Mesenteric fat pad (tissue), 1 donor: ENCODE results near the gene DOK4. TPM values are rescaled to one million over a fixed set of nuclear protein-coding genes. Genes with fewer than 3 reads are reported as not detected.

Experiments
- DNase-seq: peaks from one replicate; pipeline ENCODE4 v3.0.0-alpha.2; 2020; ENCODE audit warnings: low spot score
- total RNA-seq: library from RNA; stranded (reverse); fragmentation: NEBNext Ultra II Directional; extraction: Animal tissue kit (Norgen Biotek cat#: 25700); gene quantifications from one replicate; pipeline ENCODE4 v1.2.1, GENCODE V29; 2021
- donor health status: DM: yes; HTN: yes; CAD: no.

Gene DOK4
- total RNA-seq, 1 donor from 2014 or later = 7.3 TPM

- DNase-seq = peak; percentile 49
Measured at GRCh38 chr16:57478396-57479204, 7.7 kb downstream of the DOK4 start.

- peak; percentile 81 for DNase-seq
Measured at GRCh38 chr16:57477531-57478202, 8.6 kb downstream of the DOK4 start.

GRCh38 chr16:57476546-57477410, 9.5 kb downstream of the DOK4 start:
- DNase-seq = peak; percentile 72

GRCh38 chr16:57475711-57476339, 10.5 kb downstream of the DOK4 start:
- no peak for DNase-seq

GRCh38 chr16:57474671-57475661, 11.3 kb downstream of the DOK4 start:
- DNase-seq = no peak

- DNase-seq = no peak
Measured at GRCh38 chr16:57473906-57474305, 12.4 kb downstream of the DOK4 start.

- DNase-seq = no peak
Measured at GRCh38 chr16:57473176-57473840, 13.0 kb downstream of the DOK4 start.

GRCh38 chr16:57472665-57473060, 13.6 kb downstream of the DOK4 start:
- DNase-seq = no peak

GRCh38 chr16:57471852-57472664, 14.2 kb downstream of the DOK4 start:
- no peak for DNase-seq

- DNase-seq = no peak
Measured at GRCh38 chr16:57471209-57471608, 15.1 kb downstream of the DOK4 start.

- DNase-seq = no peak
Measured at GRCh38 chr16:57470711-57471110, 15.6 kb downstream of the DOK4 start.

GRCh38 chr16:57469917-57470470, 16.3 kb downstream of the DOK4 start:
- no peak for DNase-seq

- DNase-seq = no peak
Measured at GRCh38 chr16:57469046-57469445, 17.2 kb downstream of the DOK4 start.

- DNase-seq = no peak
Measured at GRCh38 chr16:57468346-57468745, 17.9 kb downstream of the DOK4 start.

- no peak for DNase-seq
Measured at GRCh38 chr16:57464523-57464922, 21.8 kb downstream of the DOK4 start.

GRCh38 chr16:57462978-57463362, 23.3 kb downstream of the DOK4 start:
- DNase-seq = no peak

- DNase-seq = peak; percentile 96
Measured at GRCh38 chr16:57462209-57462977, 23.9 kb downstream of the DOK4 start, which contains the start of gene POLR2C. POLR2C (plus strand) TSS chr16:57462679; CDS start chr16:57462725, 46 bp downstream.
